GM12865 (cell line): ENCODE results near the gene ADAM12.

Experiments used
- DNase-seq: peaks from one replicate; pipeline ENCODE4 v3.0.0; 2010; ENCODE audit warnings: low read depth
- H3K4me3 ChIP-seq: 2 replicates; pipeline ENCODE4 v1.5.1; 2011; ENCODE audit warnings: mild to moderate bottlenecking, low read depth, low read length, control low read depth
- CTCF ChIP-seq: IDR thresholded peaks from 2 replicates; pipeline ENCODE4 v1.5.1; 2011; ENCODE audit warnings: low read length, control low read depth, low read depth, inconsistent platforms; ENCODE audit not compliant: insufficient read depth; ENCODE audit errors: missing control alignments

ADAM12 gene

GRCh38 chr10:126062131-126063032, 325.9 kb downstream of the ADAM12 start:
- no peak overlapping the region for H3K4me3 ChIP-seq
- no peak for TF ChIP-seq CTCF
- DNase-seq: no peak

- DNase-seq: no peak
- H3K4me3 ChIP-seq: no peak overlapping the region
- no peak for TF ChIP-seq CTCF
Observed at GRCh38 chr10:126061526-126061925, 326.8 kb downstream of the ADAM12 start.

GRCh38 chr10:126060261-126060931, 327.9 kb downstream of the ADAM12 start:
- no peak for DNase-seq
- H3K4me3 ChIP-seq: no peak overlapping the region
- no peak for TF ChIP-seq CTCF

DNA sequence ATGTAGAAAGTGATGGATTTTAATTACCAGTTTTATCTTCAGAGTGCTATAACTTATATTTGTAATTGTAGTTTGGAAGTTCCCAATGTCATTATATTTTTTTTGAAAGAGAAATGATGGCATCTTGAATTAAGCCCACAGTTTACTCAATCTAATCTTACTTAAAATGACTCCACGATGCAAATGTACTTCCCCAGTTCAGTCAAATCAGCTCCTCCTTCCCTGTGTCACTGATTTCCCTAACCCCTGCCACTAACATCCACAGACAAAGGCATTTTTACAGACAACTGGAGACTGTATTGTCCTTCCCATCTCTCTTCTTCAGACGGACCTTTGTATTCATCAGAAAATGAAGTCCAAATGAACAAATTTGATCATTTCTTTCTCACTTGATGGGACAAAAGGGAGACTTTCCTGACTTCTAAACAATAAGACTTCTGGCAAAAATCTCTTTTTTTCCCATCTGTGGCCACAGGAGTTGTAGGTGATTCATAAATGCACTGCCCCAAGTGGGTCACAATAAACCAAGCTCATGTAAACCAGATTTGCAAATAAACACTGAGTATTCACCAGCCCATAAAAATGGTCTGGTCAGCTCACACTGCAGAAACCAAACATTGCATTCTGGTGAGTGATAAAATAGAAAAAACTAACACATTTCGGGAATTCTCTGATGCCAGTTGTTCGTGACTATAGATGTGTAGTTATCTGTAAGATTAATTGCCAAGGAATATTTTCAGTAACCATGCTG, 329.0 kb downstream of the ADAM12 start:
- no peak for TF ChIP-seq CTCF
- H3K4me3 ChIP-seq: no peak overlapping the region
- no peak for DNase-seq

DNA sequence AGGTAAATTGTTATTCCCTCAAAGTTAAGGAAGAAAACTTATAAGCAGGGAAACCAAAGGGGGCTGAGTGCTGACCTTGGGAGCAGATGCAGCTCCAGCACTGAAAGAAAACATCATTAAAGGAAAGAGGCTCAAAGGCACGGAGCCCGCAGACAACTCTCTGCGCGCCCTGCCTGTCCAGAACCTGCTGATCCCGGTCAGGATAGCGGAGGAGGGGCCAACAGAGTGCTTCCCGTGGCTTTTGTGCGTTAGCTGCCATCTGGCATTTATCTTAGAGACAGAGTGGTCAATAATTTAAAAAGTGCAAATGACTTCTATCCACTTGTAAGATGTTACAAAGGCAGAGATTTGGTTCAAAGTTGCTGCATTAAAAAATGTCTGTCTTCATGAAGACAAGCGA, 329.8 kb downstream of the ADAM12 start:
- no peak for DNase-seq
- no peak for TF ChIP-seq CTCF

DNA sequence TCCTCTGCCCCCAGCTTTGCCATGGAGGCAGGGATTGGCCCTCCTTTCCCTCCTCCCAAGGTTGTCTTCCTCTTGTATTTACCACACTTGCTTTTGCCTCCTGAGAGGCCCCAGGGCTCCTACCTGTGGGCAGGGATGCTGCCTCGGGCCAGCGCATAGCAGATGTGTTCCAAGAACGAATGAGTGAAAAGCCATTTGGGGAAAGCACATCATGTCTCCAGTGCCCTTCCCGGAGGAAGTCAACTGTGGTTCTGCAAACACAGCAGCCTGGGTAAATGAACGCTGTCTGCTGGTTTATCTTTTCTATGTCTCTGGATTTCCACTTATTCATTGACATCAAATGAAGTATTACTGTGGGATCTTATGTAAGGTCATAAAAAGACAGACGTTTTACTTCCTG, 330.2 kb downstream of the ADAM12 start:
- H3K4me3 ChIP-seq: no peak overlapping the region
- DNase-seq: no peak
- TF ChIP-seq CTCF: no peak

More for the DNA sequence above, 329.8 kb downstream of the ADAM12 start:
- H3K4me3 ChIP-seq: no peak overlapping the region
